H1 (cell line): ENCODE data around the gene TPT1.

Source experiments
- ASH2L ChIP-seq: fragments of 200-600, 300-600 bp; sonication (generic); IDR thresholded peaks from one replicate; pipeline ENCODE4 v1.7.1; 2017; ENCODE audit warnings: low read length
- CHD2 ChIP-seq: IDR thresholded peaks from 2 replicates; pipeline ENCODE4 v1.6.1; 2012; ENCODE audit warnings: low read length, improper control_type of control experiment
- CREB1 ChIP-seq: IDR thresholded peaks from 2 replicates; pipeline ENCODE4 v1.6.1; 2012; ENCODE audit warnings: inconsistent platforms
- EZH2 ChIP-seq: fragments of 200-600 bp; sonication (generic); IDR thresholded peaks from 2 replicates; pipeline ENCODE4 v1.7.1; 2012; ENCODE audit warnings: low read depth, mild to moderate bottlenecking, moderate library complexity, low read length, inconsistent platforms; ENCODE audit not compliant: severe bottlenecking
- JUND ChIP-seq: IDR thresholded peaks from 2 replicates; pipeline ENCODE4 v1.6.1; 2011; ENCODE audit warnings: mild to moderate bottlenecking, improper control_type of control experiment, low read length
- POLR2AphosphoS5 ChIP-seq: IDR thresholded peaks from 2 replicates; pipeline ENCODE4 v1.6.1; 2011; ENCODE audit warnings: low read depth, low read length
- RNF2 ChIP-seq: fragments of 200-900, 300-1000 bp; sonication (generic); IDR thresholded peaks from 2 replicates; pipeline ENCODE4 v1.7.1; 2016; ENCODE audit warnings: borderline replicate concordance, low read depth, mild to moderate bottlenecking, antibody characterized with exemption, low read length; ENCODE audit not compliant: poor library complexity, severe bottlenecking; ENCODE audit errors: missing control alignments
- SP1 ChIP-seq: IDR thresholded peaks from 2 replicates; pipeline ENCODE4 v1.6.1; 2011; ENCODE audit warnings: low read depth, low read length
- TAF1 ChIP-seq: IDR thresholded peaks from 2 replicates; pipeline ENCODE4 v1.6.1; 2011; ENCODE audit warnings: mild to moderate bottlenecking, low read depth, low read length
- TBP ChIP-seq: IDR thresholded peaks from 2 replicates; pipeline ENCODE4 v1.6.1; 2011; ENCODE audit warnings: low read depth, low read length, improper control_type of control experiment
- YY1 ChIP-seq: IDR thresholded peaks from 2 replicates; pipeline ENCODE4 v1.6.1; 2011; ENCODE audit warnings: low read depth, mild to moderate bottlenecking, low read length
- ZNF274 ChIP-seq: IDR thresholded peaks from 2 replicates; pipeline ENCODE4 v1.7.0; 2012; ENCODE audit warnings: low read length, borderline replicate concordance; ENCODE audit errors: extremely low read depth
- TF ChIP-seq, protein P1 (sequence below), 3 experiments: IDR thresholded peaks; 1 replicate in 2 of 3; 2 replicates in 1 of 3; pipeline versions ENCODE4 v1.5.1 to v1.6.1; 2011; ENCODE audit warnings: low read length in 3 of 3, mild to moderate bottlenecking in 3 of 3, inconsistent platforms in 2 of 3, low read depth in 1 of 3, moderate library complexity in 1 of 3; ENCODE audit not compliant: insufficient read depth in 1 of 3; ENCODE audit errors: control extremely low read depth in 1 of 3
- TF ChIP-seq, protein P2 (sequence below): IDR thresholded peaks from 2 replicates; pipeline ENCODE4 v1.6.1; 2012; ENCODE audit warnings: inconsistent platforms

DNA sequence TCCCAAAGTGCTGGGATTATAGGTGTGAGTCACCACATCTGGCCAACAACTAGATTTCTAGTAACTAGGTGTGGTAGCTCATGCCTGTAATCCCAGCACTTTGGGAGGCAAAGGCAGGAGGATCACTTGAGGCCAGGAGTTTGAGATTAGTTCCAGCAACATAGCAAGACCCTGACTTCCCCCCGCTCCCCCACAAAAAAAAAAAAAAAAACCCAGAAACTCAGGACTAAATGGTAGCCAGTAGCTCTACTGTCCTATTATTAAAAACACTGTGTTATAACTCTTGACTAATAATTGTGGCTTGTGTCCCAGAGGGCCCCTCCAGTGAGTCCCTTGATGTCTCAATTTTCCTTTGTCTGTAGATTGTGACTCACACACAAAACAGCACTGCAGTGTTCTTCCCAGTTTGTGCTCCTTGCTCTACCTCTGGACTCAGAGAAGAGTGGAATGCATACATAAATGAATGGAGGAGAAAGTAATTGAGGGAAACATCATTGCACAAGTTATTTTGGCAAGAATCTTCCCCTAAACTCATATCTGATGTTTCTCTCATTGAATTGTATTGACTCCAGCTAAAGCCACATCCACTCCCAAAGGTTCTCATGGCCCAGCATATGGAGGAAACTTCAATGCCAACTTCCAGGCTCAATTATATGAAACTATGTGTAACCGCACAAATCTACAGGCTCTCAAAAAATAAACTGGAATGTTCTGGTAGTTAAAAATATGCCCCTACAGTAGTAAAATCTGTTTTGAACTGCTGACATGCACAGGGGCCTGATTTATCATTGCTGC, 8.8 kb downstream of the TPT1 start:
- TF ChIP-seq JUND: no peak
- TF ChIP-seq, protein P1, sequence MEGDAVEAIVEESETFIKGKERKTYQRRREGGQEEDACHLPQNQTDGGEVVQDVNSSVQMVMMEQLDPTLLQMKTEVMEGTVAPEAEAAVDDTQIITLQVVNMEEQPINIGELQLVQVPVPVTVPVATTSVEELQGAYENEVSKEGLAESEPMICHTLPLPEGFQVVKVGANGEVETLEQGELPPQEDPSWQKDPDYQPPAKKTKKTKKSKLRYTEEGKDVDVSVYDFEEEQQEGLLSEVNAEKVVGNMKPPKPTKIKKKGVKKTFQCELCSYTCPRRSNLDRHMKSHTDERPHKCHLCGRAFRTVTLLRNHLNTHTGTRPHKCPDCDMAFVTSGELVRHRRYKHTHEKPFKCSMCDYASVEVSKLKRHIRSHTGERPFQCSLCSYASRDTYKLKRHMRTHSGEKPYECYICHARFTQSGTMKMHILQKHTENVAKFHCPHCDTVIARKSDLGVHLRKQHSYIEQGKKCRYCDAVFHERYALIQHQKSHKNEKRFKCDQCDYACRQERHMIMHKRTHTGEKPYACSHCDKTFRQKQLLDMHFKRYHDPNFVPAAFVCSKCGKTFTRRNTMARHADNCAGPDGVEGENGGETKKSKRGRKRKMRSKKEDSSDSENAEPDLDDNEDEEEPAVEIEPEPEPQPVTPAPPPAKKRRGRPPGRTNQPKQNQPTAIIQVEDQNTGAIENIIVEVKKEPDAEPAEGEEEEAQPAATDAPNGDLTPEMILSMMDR (IDR thresholded peaks at IDR 0.05; ENCODE audit: control extremely low read depth in 1 of 3, insufficient read depth in 1 of 3, low read depth in 1 of 3, low read length in 3 of 3): no peak
- no peak for TF ChIP-seq EZH2
- TF ChIP-seq ZNF274: no peak
- TF ChIP-seq SP1: no peak
- TF ChIP-seq, protein P2, sequence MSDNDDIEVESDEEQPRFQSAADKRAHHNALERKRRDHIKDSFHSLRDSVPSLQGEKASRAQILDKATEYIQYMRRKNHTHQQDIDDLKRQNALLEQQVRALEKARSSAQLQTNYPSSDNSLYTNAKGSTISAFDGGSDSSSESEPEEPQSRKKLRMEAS: no peak
- TF ChIP-seq TBP: no peak
- no peak for TF ChIP-seq RNF2
- TF ChIP-seq CHD2: no peak
- no peak for TF ChIP-seq ASH2L
- no peak for TF ChIP-seq YY1
- no peak for TF ChIP-seq TAF1
- no peak; the same call in 1 of the 2 replicates for TF ChIP-seq POLR2AphosphoS5
- no peak for TF ChIP-seq CREB1
